ENCODE data around the gene MPP2.
"Not testable (repeated sequence)": the region's sequence is repeated elsewhere in the genome, so short reads cannot be mapped to it uniquely, and the experiment has no call there.

Gene MPP2

DNA sequence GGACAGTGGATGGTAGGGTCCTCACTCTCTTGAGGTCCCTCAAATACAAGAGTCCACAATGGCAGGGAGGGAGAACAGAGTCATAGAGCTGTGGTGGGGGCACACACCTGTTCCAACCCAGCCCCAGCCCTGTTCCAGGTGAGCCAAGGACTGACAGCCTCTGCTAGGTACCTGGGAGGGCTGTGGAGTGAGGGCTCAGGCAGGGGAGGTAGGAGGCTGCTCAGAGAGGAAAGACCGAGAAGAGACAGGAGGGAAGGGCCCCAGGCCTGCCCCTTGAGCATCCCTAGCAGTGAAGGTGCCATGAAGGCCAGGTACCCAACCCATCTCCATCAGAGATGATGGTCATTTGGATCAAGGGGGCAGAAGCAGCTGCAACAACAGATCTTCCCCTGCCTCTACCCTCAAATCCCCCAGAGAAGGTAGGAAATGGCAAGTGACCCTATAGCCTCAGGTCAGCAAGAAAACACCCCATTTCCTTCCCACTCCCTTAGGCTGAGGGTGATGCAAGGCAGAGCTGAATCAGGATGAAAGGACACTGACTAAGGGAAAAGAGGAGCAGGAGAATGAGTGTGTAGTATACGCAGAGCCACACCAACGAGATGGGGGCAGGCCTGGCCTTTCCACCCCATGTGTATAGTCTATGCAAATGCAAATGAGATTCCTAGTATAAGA is 31.7 kb downstream of the MPP2 start:
- no peak for DNase-seq (ENCODE audit: low read depth)

DNA sequence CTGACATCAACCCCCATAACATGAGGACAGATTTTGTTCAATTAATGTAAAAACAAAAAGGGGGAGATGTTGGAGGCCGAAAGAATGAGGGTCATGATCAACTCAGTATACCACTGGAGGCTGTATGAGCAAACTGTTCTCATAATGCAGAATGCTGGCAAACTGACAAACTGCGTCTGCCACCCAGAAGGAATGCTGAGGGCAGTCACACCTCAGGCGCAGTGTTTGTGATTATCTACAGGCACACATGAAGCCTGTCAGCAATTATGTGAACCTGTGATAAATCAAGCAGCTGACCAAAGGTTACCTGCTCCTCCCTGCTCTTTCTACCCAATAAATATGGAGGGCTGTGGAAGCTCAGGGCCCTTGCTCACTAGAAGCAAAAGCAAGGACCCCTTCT is 33.0 kb downstream of the MPP2 start:
- no peak for DNase-seq (ENCODE audit: low read depth)

DNA sequence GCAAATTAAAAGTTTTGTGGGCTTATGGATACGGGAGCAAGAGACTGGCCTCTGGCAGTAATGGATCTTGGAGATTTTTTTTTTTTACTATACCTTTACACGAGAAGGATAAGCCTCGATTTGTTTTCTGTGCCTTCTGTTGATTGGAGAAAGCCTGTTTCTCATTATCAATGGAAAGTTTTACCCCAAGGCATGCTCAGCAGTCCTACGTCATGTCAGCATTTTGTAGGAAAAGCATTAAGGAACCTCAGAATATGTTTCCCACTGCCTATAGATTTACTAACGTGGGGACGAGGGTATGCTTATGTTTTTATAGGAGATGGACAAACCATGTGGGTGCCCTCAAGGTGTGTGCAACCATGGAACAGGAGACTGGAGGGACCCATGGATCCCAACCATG is 33.5 kb downstream of the MPP2 start:
- DNase-seq (ENCODE audit: low read depth) = no peak

DNA sequence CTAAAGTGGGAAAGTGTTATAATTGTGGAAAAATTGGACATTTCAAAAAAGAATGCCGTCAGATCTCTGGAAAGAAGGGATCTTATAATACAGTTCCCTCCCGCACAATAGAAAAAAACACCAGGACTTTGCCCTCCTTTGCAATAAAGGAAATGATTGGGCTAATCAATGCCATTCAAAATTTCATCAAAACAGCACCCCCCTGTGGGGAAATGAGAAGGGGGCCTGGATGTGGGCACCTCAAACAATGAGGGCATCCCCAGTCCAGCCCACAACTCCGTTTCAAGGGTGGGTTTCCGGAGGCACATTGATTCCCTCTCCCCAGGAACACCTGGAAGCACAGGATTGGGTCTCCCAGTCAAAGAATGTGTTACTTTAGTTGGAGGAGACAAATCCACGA is 34.2 kb downstream of the MPP2 start:
- no peak for DNase-seq (ENCODE audit: low read depth)

DNA sequence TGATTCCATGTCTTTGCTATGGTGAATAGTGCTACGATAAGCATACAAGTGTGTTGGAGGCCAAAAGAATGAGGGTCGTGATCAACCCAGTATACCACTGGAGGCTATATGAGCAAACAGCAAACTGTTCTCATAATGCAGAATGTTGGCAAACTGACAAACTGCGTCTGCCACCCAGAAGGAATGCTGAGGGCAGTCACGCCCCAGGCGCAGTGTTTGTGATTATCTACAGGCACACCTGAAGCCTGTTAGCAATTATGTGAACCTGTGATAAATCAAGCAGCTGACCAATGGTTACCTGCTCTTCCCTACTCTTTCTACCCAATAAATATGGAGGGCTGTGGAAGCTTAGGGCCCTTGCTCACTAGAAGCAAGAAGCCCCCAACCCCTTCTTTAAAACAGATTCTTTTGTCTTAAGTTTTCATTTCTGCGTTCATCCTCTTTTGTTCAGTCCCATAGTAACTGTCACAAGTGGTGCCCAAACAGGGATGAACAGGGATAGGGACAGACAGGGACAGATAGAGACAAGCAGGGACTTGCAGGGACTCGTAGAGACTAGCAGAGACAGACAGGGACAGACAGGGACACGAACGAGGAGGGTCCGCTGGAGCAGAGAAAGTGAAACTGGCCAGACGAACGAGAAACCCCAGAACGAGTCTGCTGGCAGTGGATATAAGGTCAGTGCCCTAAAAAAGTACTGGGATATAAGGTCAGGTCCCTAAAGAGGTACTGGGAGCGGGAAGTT is 35.2 kb downstream of the MPP2 start:
- DNase-seq (ENCODE audit: low read depth) = no peak

DNA sequence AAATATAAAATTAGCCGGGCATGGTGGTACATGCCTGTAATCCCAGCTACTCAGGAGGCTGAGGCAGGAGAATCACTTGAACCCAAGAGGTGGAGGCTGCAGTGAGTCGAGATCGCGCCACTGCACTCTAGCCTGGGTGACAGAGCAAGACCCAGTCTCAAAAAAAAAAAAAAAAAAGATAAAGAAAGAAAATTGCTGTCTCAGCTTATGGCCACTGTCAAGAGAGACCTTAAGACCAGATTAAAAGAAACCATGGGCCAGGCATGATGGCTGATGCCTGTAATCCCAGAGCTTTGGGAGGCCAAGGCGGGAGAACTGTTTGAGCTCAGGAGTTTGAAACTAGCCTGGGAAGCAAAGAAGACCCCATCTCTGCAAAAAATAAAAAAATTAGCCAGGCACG is 38.3 kb downstream of the MPP2 start:
- not testable (repeated sequence) for DNase-seq (ENCODE audit: low read depth)

DNA sequence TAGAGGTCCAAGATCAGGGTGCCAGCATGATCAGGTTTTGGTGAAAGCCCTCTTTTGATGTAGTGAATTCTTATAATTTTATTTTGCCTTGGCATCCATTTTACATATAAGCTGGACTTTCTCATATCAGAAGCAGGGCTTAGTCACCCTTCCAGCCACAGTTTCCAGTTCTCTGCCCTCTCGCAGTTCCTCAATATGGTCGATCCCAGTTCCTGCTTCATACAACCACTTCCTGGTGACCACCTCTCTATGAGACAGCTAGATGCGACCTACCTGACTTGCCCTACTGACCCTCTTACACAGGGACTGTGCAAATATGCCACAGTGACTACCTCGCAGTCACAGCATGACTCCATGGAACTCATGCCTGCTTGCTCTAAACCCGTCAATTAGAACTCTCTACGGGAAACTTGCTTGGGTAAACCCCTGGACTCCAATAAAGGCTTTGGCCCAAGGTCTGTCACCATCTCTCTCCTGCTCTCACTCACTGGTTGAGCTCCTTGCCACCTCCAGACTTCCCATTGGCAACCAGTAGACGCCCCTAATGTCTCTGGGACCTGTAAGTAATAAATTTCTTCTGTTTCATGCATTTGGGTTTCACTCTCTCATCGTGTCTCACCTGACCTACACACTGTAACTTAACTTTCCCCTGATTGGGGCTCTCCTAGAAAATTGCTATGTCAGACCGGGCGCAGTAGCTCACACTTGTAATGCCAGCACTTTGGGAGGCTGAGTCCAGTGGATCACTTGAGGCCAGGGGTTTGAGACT is 38.9 kb downstream of the MPP2 start:
- DNase-seq (ENCODE audit: low read depth) = no peak

DNA sequence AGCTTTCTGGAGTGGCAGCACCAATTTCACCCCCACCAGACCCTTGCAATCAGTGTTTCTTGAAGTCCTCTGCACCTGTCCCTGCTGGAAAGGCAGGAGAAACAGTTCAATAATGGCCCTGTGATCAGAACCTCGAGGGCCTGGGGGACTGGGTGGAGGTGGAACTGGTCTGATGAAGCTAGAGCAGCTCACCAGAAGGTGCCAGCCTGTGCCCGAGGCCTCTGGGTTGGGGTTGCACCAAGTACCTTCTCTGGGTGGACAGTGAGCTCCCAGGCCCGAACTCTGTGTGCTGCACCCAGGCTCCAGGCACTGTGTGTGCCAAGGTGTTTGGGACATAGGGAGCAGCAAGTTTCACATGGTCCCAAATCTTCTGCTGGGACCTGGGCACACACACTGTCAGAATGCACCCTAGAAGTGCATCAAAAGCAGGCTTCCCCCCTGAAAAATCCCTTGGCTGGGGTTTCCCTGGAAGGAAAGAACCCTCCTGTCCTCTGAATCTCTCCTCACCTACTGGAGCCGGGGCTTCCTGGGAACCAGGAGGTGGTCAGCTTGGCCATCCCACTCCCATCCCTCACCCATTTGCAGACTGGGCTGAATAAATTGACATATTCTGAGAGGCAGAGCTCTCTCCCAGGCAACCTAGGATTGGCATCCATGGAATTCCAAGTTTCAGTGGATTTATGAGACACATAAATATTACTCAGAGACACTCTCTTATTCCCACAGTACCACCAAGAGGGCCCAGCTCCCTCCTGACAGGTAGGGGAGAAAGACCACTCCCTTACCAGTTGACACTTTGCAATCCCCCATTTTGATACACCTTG is 43.0 kb downstream of the MPP2 start:
- DNase-seq (ENCODE audit: low read depth) = no peak

DNA sequence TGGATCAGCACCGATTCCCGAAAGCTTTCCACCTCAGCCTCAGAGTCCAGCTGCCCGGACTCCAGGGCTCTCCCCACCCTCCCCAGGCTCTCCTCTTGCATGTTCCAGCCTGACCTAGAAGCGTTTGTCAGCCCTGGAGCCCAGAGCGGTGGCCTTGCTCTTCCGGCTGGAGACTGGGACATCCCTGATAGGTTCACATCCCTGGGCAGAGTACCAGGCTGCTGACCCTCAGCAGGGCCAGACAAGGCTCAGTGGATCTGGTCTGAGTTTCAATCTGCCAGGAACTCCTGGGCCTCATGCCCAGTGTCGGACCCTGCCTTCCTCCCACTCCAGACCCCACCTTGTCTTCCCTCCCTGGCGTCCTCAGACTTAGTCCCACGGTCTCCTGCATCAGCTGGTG is 45.4 kb downstream of the MPP2 start:
- no peak for DNase-seq (ENCODE audit: low read depth)

DNA sequence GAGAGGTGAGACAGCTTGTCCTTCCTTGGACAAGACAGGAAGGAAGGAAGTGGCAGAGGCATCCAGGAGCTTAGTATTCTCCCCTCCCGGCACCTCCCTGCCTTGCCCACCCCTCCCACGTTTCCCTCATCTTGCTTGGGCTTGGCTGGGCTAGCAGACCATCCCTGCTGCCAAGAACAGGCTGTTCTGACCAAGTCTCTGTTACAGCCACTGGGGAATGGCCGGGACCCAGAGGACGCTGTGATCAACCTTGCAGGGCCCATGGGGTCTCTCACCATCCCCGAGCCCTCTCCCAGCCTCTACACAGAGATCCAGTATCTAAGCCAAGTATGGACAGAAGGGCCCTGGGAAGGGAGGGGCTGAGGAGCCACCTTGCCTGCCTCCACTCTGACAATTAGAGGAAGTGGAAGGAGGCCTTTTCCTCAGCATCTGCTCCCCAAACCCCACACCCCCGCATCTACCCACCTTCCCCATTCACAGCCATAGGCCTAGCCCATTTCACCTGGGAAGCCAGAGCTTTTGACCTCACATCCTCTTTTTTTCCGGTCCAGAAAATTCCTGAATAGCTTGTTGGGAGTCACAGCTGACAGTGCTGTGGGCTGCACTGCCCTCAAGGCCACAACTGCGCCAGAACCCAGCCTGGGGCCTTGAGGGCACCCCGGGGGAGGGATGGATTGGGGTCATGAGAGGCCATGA is 46.3 kb downstream of the MPP2 start:
- no peak for DNase-seq (ENCODE audit: low read depth)

DNA sequence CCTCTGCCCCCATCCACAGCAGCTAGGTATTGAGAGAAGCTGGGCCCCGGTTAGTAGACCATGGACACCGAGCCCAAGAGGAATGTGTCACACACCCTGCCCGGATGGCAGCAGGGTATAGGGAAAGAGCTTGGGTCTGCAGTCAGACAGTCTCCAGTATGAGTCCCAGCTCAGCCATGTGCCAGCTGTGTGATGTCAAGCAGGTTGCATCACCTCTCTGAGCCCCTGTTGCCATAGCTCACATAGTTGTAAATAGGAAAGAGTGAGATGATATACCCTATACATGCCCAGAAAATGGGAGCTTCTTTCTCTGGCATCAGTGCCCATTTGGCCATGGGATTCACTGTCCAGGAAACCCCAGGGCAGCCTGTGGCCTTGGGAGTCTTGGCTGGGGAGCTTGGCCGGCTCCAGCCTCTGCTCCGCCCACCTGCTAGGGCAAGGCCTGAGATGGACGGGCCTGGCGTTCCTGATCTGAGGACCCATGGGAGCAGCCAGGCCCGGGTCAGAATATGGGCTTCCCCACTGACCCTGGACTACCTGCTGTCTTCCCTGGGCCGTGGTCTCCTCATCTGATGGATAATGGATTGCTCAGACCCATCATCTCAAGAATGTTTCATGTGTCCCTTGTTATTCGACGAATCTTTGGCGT is 47.1 kb downstream of the MPP2 start:
- DNase-seq (ENCODE audit: low read depth) = no peak

DNA sequence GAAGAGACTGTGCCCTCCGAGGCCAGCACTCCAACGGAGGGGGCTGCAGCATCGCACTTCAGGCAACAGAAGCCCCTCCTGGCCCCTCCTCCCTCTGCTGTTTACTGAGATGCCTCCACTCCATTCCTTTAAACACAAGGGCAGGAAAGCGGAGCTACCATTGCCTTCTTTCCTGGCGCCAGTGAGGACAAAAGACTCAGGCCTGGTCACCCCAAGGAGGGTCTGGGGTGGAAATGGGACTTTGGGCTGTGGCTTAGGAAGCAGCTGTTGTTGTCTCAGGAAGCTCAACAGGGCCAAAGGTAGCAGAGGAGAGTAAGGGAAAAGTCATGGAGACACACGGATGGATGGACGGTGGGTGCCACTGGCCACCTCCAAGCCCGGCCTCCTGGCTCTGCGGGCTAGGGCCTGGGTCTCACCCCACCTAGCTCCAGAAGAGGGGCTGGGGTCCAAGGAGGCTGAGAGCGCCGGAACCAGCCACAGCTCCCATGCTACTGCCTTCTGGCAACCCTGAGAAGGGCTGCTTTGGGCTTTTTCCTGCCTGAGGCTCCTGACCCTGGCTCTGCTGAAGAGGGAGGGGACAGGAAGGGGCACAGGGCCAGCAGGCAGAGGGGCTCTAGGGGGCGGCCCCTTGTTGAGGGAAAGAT is 49.3 kb downstream of the MPP2 start:
- no peak for DNase-seq (ENCODE audit: low read depth)

DNA sequence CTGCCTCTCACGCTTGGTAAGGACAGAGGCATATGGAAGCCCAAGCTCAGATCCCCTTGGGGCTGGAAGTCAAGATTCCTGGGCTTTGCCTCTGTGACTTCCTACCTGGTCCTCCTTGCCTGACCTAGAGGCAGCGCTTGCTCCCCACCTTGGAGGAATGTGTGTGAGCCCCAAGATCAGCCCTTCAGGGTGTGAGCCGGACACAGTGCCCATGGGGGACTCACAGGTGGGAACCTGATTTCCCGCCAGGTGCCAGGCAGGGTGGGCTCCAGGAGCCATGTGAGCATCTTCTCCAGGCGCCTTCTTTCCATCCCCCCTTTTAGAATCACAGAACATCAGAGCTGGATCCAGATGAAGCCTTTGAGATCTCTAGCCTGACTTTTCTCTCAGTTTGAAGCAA is 50.2 kb downstream of the MPP2 start:
- DNase-seq (ENCODE audit: low read depth) = no peak

DNA sequence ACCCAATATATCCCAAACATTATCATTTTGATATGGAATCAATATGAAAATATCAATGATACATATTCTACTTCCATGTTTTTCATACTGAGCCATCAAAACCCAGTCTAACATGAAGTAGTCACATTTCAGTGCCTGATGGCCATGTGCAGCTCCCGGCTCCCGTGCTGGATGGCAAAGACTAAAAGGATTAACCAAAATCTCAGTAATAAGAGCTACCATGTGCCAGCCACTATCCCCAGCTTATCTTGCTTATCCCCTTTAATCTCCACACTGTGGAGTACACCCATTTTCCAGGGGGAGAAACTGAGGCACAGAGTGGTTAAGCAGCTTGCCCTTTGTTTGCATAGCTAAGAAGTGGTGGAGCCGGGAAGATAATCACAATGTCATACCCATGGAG is 51.2 kb downstream of the MPP2 start:
- DNase-seq (ENCODE audit: low read depth) = no peak

DNA sequence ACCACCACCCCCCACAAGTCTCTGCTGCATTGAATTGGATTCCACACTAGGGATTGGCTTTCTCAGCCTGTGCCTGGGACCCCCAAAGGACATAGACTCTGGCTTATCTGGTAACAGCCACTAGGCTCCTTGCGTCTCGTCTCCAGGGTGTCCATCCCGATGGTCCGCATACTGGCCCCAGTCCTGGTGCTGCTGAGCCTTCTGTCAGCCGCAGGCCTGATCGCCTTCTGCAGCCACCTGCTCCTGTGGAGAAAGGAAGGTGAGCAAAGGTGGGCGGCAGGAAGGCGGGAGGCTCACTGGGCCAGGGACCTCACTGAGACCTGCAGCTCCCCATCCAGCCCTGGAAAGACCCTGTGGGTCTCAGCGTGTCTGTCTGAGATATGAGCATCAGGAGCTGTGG is 52.3 kb downstream of the MPP2 start:
- DNase-seq (ENCODE audit: low read depth) = no peak

DNA sequence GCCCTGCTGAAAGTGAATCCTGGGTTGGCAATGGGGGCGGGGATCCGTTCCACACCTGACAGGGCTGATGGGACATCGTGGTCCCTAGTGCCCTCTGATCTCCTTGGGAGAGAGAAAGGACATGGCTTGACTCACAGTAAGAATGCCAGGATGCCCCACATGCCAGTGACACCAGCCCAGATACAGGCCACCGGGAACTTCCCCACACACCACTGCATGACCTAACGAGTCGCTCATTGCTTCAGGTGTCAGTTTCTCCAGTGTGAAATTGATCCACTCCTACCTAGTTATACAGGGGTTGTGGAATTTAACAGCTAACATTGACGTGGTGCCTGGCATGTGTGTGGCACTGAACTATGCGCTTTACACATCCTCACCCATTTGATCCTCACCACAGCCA is 52.8 kb downstream of the MPP2 start:
- DNase-seq (ENCODE audit: low read depth) = no peak

DNA sequence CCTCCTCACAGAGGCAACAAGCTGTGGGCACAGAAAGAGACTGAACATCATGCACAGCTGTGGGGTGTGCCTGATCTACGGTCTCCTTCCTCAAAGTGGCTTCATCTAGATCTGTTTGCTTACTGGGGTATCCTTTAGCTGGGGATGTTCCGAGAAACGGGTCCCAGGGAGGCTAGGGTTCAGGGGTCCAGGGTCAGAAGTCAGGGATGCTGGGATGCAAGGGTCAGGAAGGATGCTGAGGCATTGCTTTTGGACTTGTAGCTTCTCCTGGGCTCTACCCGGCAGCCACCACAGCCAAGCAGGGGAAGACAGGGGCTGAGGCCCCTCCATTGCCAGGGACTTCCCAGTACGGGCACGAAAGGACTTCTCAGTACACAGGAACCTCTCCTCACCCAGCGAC is 53.8 kb downstream of the MPP2 start:
- DNase-seq (ENCODE audit: low read depth) = no peak

DNA sequence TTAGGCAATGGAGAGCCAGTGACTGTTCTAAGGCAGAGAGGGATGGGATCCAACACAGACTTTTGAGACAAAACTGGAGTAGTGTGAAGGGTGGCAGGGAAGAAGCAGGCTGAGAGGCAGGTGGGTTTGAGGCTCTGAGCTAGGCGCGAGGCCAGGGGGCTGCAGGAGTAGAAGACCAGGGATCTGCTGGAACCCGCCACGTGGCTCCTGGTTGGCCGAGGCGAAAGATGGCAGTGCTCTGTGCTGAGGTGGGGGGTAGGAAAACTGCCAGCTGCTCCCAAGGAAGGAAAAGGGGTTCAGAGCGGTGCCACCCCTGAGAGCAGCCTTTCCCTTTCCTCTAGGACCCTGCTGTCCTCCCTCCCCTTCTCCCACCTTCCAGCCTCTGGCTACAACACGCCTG is 54.8 kb downstream of the MPP2 start:
- no peak for DNase-seq (ENCODE audit: low read depth)

DNA sequence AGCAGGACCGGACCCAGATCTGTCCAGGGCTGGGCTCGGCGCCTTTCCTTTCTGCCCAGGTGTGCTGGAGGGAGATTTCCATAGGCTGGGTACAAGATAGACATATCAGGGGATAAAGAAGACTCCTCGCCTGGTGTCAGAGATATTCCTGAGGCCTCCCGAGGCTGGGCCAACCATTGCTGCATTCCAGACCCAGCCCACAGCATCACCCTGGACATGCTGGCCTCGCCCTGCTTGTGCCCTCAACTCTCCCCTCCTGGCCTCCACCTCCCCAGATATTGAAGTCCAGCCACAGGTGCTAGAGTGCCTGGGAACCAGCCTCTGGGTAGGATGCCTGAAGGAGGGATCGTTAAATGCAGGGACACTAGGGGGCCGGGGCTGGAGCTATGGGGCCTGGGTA is 58.2 kb downstream of the MPP2 start:
- DNase-seq (ENCODE audit: low read depth) = no peak

DNA sequence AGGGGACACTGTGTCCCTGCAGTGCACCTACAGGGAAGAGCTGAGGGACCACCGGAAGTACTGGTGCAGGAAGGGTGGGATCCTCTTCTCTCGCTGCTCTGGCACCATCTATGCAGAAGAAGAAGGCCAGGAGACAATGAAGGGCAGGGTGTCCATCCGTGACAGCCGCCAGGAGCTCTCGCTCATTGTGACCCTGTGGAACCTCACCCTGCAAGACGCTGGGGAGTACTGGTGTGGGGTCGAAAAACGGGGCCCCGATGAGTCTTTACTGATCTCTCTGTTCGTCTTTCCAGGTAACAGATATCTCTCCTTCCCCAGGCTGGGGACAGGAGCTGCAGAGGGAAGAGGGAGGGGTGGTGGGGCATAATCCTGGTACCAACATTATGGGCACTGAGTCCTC is 58.7 kb downstream of the MPP2 start:
- no peak for DNase-seq (ENCODE audit: low read depth)

DNA sequence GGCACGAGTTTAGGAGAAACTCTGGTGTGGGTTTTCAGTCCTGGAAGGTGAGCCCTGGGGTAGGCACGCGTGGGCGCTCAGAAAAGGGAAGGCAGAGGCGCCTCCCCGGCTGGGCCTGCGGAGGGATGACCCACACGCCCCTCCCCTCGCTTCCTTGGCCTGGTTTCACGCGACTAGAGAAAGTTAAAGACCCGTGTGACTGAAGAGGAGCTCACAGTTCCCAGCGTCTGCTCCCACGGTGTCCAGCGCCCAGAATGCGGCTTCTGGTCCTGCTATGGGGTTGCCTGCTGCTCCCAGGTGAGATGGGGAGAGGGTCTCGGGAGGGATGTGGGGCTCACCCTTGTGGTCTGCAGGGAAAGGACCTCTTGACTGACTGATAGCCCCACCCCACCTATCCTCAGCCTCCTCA is 60.4 kb downstream of the MPP2 start, which contains the start of gene CD300LG:
Gene CD300LG (plus strand): TSS at position 214 of the 409 bp plus-strand sequence. CDS start 41 bp downstream, at position 255.
- no peak for DNase-seq (ENCODE audit: low read depth)
